OCI-LY3 (cell line): ENCODE measurements around the gene B3GALT5.

ENCODE experiments used
- EZH2phosphoT487 ChIP-seq: fragments of 200-600 bp; shearing (Covaris generic); IDR thresholded peaks from 2 replicates; pipeline ENCODE4 v1.6.1; 2018; ENCODE audit warnings: antibody characterized with exemption, mixed run types, low read depth
- TF ChIP-seq, protein P1 (sequence below): fragments of 200-600, 300-600 bp; sonication (generic); IDR thresholded peaks from 2 replicates; pipeline ENCODE4 v1.5.1; 2014; ENCODE audit warnings: antibody characterized with exemption, low read length, low read depth

DNA sequence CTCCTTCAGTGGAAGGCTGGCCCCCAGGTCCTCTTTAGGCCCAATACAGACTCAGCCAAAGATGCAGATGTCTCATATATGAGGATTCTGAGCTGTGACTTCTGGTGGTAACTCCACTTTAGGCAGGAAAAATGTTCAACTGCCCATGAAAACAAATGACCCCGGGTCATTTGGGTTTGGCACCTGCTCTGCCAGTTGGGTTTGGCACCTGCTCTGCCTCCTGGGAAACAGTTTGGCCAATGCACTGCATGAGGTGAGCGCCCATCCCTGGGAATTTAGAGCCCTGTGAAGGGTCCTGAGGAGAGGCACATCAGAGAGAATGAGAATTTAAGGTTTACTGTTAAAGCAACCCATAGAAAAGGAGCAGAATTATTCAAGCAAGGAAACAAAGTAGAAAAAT lies 45.3 kb downstream of the B3GALT5 start:
- TF ChIP-seq, protein P1, sequence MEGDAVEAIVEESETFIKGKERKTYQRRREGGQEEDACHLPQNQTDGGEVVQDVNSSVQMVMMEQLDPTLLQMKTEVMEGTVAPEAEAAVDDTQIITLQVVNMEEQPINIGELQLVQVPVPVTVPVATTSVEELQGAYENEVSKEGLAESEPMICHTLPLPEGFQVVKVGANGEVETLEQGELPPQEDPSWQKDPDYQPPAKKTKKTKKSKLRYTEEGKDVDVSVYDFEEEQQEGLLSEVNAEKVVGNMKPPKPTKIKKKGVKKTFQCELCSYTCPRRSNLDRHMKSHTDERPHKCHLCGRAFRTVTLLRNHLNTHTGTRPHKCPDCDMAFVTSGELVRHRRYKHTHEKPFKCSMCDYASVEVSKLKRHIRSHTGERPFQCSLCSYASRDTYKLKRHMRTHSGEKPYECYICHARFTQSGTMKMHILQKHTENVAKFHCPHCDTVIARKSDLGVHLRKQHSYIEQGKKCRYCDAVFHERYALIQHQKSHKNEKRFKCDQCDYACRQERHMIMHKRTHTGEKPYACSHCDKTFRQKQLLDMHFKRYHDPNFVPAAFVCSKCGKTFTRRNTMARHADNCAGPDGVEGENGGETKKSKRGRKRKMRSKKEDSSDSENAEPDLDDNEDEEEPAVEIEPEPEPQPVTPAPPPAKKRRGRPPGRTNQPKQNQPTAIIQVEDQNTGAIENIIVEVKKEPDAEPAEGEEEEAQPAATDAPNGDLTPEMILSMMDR, result no peak
- TF ChIP-seq EZH2phosphoT487, result no peak
